HepG2 (cell line): Measurements from ENCODE around the gene MORN1. TPM values are rescaled to one million over a fixed set of nuclear protein-coding genes. Genes with fewer than 3 reads are reported as not detected.

Source experiments
- ATF7 ChIP-seq, 2 experiments: fragments of 450-650 bp in 1 of 2; sonication (generic) in 1 of 2; formaldehyde crosslinking in 1 of 2; IDR thresholded peaks; 2 replicates each; pipeline versions ENCODE4 v1.4.0 to v1.6.1; 2016 to 2020; ENCODE audit warnings: antibody characterized with exemption in 1 of 2, mild to moderate bottlenecking in 1 of 2, missing genetic modification reagents in 1 of 2
- MED13 ChIP-seq: sonication (generic); formaldehyde crosslinking; IDR thresholded peaks from 2 replicates; pipeline ENCODE4 v1.5.0; 2020; ENCODE audit warnings: missing genetic modification reagents
- NFATC3 ChIP-seq: sonication (generic); formaldehyde crosslinking; IDR thresholded peaks from 2 replicates; pipeline ENCODE4 v1.5.1; 2020; ENCODE audit warnings: mild to moderate bottlenecking, missing genetic modification reagents
- ZNF124 ChIP-seq: sonication (generic); formaldehyde crosslinking; IDR thresholded peaks from 2 replicates; pipeline ENCODE4 v1.4.0; 2020; ENCODE audit warnings: missing genetic modification reagents
- polyA plus RNA-seq, 8 experiments: library from polyadenylated mRNA; depleted of rRNA in 3 of 8; stranded (reverse) in 7 of 8; unstranded in 1 of 8; fragments of >200 nt; fragmentation: Illumina TruSeq in 4 of 8; extraction: Trizol in 4 of 8; gene quantifications; 2 replicates each; pipeline versions ENCODE4 v1.2.1 to v1.2.3, GENCODE V29; 2011 to 2016; ENCODE audit warnings: low read depth in 4 of 8, missing spikeins in 1 of 8, mixed read lengths in 1 of 8; ENCODE audit not compliant: insufficient read depth in 1 of 8
- total RNA-seq, 5 experiments: library from RNA; depleted of rRNA; stranded (reverse); fragments of >200 nt; fragmentation: Illumina TruSeq; extraction: Trizol; gene quantifications; 2 replicates each; pipeline ENCODE4 v1.2.3, GENCODE V29; 2016; ENCODE audit warnings: low read depth in 1 of 5
- TF ChIP-seq, protein P1 (sequence below): sonication (generic); formaldehyde crosslinking; IDR thresholded peaks from 2 replicates; pipeline ENCODE4 v1.4.0; 2020; ENCODE audit warnings: mild to moderate bottlenecking, missing genetic modification reagents
- TF ChIP-seq, protein P2 (sequence below): sonication (generic); formaldehyde crosslinking; IDR thresholded peaks from 2 replicates; pipeline ENCODE4 v1.4.0; 2020; ENCODE audit warnings: missing genetic modification reagents

MORN1 gene
- total and polyA plus RNA-seq, 2 of the 13 experiments (the other 11 are each of a cell fraction or from before 2014, with no cell fraction given): 3.1 to 6.5 TPM

DNA sequence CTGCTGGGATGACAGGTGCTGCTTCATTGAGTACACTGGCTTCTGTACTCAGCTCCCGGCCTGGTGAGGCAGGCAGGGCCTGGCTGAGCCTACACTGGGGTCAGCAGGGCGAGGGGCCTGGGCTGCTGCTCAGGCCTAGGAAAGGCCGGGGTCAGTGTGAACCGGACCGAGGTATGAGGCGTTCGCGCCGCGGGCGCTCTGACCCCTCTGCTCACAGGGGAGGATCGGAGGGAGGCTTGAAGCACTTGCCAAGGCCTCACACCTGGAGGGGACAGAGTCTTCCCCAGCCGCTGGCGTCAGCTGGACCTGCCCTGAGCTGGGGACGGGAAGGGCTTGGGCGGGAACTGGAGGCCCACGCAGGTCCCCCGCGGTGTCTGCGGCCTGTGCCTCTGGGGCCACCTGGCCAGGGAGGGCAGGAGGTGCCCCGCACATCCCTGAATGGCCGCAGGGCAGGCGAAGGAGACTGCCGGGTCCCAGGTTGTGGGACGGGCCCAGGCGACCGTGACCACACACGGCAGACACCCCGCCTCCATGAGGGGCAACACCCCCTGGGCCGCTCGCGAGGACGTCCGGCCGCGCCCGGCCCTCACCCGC, 20.5 kb upstream of the MORN1 start (continued):
- TF ChIP-seq, protein P1, sequence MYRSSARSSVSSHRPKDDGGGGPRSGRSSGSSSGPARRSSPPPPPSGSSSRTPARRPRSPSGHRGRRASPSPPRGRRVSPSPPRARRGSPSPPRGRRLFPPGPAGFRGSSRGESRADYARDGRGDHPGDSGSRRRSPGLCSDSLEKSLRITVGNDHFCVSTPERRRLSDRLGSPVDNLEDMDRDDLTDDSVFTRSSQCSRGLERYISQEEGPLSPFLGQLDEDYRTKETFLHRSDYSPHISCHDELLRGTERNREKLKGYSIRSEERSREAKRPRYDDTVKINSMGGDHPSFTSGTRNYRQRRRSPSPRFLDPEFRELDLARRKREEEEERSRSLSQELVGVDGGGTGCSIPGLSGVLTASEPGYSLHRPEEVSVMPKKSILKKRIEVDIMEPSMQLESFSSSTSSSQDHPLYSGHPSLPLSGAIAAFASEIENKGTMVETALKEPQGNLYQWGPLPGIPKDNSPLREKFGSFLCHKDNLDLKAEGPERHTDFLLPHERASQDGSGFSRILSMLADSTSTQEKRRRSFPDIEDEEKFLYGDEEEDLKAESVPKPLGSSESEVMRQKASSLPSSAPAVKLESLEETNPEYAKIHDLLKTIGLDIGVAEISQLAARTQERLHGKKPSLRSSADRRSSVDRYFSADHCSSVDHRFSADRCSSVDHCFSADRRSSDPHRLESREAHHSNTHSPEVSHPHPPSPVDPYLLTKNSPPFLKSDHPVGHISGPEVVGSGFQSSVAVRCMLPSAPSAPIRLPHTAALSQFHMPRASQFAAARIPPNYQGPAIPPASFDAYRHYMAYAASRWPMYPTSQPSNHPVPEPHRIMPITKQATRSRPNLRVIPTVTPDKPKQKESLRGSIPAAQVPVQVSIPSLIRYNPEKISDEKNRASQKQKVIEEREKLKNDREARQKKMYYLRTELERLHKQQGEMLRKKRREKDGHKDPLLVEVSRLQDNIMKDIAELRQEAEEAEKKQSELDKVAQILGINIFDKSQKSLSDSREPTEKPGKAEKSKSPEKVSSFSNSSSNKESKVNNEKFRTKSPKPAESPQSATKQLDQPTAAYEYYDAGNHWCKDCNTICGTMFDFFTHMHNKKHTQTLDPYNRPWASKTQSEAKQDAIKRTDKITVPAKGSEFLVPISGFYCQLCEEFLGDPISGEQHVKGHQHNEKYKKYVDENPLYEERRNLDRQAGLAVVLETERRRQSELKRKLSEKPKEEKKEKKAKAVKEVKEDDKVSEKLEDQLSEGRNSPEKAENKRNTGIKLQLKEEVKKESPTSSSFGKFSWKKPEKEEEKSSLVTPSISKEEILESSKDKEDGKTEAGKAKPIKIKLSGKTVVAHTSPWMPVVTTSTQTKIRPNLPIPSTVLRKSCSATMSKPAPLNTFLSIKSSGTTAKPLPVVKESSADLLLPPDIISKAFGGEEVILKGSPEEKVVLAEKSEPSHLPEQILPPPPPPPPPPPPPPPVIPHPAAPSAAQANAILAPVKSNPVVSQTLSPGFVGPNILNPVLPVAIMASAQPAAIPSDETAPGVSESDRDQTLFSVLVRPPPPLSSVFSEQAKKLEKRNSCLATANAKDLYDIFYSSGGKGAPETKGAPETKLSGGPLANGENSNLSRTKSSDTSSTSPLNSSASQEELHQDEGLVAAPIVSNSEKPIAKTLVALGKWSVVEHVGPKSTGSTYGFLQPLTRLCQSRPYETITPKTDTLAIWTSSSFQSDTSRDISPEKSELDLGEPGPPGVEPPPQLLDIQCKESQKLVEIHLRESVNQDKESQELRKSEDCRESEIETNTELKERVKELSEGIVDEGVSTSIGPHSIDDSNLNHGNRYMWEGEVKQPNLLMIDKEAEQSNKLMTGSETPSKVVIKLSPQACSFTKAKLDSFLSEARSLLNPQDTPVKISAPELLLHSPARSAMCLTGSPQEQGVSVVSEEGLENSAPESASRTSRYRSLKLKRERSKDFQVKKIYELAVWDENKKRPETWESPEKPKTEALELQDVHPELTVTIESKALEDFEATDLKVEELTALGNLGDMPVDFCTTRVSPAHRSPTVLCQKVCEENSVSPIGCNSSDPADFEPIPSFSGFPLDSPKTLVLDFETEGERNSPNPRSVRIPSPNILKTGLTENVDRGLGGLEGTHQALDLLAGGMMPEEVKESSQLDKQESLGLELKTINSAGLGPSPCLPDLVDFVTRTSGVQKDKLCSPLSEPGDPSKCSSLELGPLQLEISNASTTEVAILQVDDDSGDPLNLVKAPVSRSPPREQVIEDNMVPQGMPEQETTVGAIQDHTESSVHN (CRISPR knock-in tag): no peak
- TF ChIP-seq, protein P2, sequence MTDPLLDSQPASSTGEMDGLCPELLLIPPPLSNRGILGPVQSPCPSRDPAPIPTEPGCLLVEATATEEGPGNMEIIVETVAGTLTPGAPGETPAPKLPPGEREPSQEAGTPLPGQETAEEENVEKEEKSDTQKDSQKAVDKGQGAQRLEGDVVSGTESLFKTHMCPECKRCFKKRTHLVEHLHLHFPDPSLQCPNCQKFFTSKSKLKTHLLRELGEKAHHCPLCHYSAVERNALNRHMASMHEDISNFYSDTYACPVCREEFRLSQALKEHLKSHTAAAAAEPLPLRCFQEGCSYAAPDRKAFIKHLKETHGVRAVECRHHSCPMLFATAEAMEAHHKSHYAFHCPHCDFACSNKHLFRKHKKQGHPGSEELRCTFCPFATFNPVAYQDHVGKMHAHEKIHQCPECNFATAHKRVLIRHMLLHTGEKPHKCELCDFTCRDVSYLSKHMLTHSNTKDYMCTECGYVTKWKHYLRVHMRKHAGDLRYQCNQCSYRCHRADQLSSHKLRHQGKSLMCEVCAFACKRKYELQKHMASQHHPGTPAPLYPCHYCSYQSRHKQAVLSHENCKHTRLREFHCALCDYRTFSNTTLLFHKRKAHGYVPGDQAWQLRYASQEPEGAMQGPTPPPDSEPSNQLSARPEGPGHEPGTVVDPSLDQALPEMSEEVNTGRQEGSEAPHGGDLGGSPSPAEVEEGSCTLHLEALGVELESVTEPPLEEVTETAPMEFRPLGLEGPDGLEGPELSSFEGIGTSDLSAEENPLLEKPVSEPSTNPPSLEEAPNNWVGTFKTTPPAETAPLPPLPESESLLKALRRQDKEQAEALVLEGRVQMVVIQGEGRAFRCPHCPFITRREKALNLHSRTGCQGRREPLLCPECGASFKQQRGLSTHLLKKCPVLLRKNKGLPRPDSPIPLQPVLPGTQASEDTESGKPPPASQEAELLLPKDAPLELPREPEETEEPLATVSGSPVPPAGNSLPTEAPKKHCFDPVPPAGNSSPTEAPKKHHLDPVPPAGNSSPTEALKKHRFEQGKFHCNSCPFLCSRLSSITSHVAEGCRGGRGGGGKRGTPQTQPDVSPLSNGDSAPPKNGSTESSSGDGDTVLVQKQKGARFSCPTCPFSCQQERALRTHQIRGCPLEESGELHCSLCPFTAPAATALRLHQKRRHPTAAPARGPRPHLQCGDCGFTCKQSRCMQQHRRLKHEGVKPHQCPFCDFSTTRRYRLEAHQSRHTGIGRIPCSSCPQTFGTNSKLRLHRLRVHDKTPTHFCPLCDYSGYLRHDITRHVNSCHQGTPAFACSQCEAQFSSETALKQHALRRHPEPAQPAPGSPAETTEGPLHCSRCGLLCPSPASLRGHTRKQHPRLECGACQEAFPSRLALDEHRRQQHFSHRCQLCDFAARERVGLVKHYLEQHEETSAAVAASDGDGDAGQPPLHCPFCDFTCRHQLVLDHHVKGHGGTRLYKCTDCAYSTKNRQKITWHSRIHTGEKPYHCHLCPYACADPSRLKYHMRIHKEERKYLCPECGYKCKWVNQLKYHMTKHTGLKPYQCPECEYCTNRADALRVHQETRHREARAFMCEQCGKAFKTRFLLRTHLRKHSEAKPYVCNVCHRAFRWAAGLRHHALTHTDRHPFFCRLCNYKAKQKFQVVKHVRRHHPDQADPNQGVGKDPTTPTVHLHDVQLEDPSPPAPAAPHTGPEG: no peak
- TF ChIP-seq NFATC3 (CRISPR knock-in tag): no peak
- no peak for TF ChIP-seq ZNF124 (CRISPR knock-in tag)
- no peak for TF ChIP-seq ATF7 (IDR thresholded peaks at IDR 0.05)
- no peak; the same call in 1 of the 2 replicates for TF ChIP-seq ATF7 (CRISPR knock-in tag; IDR thresholded peaks at IDR 0.05)
- TF ChIP-seq MED13 (CRISPR knock-in tag): no peak
